Dendritic cell treated with granulocyte-macrophage colony-stimulating factor and Interleukin-4, amounts not matched to agents 40 ng/mL and 50 ng/mL, for 4 days (primary cell): Measurements from ENCODE around the gene RNF113B.

Experiments
- H3K27ac Mint-ChIP-seq: one replicate; pipeline ENCODE4 v1.8.0; 2022; ENCODE audit warnings: mild to moderate bottlenecking, mixed read lengths
- H3K27me3 Mint-ChIP-seq: one replicate; pipeline ENCODE4 v1.8.0; 2022; ENCODE audit warnings: mild to moderate bottlenecking, mixed read lengths
- H3K36me3 Mint-ChIP-seq: one replicate; pipeline ENCODE4 v1.8.0; 2022; ENCODE audit warnings: low read depth, mixed read lengths
- H3K4me1 Mint-ChIP-seq: one replicate; pipeline ENCODE4 v1.8.0; 2022; ENCODE audit warnings: low read depth, mixed read lengths
- H3K4me3 Mint-ChIP-seq: one replicate; pipeline ENCODE4 v1.8.0; 2022; ENCODE audit warnings: mild to moderate bottlenecking, moderate library complexity, mixed read lengths
- H3K9me3 Mint-ChIP-seq: one replicate; pipeline ENCODE4 v1.8.0; 2022; ENCODE audit warnings: mixed read lengths
- intact Hi-C: fragments of 100-400 bp; cut with micrococcal nuclease; formaldehyde crosslinking; loops from one replicate; pipeline ENCODE4 v1.15.0; 2022

Gene RNF113B

DNA sequence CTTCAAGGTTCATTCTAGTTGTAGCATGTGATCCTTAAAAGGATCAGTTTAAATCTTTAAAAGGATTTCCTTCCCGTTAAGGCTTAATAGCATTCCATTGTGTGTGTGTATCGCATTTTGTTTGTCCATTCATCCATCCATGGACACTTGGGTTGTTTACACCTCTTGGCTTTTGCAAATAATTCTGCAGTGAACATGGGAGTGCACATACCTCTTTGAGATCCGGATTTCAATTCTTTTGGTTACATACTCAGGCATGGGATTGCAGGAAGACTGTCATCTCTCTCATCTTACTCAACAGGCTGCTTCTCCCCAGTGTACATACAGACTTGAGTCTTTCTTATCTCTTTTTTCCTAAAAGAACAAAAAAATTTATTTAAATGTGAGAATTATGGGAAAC is 1.2 kb downstream of the RNF113B start:
- no peak overlapping the region for H3K27ac Mint-ChIP-seq

DNA sequence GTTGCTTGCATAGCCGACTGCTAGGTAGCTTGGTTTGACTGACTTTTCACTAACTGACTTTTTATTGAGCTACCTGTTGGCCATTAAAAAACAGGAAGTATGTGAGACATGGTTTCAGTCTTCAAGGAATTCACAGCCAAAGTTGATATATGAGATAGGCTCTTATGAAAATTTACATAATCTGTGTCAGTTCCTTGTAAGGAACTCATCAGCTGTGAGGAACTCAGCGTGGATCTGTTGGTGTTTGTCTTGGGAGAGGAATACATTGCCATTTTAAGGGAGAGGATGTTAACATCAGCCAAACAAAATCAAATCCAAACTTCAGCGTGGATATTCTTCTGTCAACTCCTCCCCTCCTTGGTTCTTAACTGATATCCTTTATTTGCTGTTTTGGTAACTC is 2.0 kb downstream of the RNF113B start:
- H3K9me3 Mint-ChIP-seq = no peaks in the 10 kb centered on the region

More for the DNA sequence above, 1.2 kb downstream of the RNF113B start:
- H3K9me3 Mint-ChIP-seq = no peaks in the 10 kb centered on the region
- no peaks in the 10 kb centered on the region for H3K27me3 Mint-ChIP-seq
- intact Hi-C loops = no loop called here
- no peak overlapping the region for H3K4me3 Mint-ChIP-seq
- H3K36me3 Mint-ChIP-seq = no peaks in the 10 kb centered on the region
- peaks cover 5% of the 10 kb centered on the region for H3K4me1 Mint-ChIP-seq

DNA sequence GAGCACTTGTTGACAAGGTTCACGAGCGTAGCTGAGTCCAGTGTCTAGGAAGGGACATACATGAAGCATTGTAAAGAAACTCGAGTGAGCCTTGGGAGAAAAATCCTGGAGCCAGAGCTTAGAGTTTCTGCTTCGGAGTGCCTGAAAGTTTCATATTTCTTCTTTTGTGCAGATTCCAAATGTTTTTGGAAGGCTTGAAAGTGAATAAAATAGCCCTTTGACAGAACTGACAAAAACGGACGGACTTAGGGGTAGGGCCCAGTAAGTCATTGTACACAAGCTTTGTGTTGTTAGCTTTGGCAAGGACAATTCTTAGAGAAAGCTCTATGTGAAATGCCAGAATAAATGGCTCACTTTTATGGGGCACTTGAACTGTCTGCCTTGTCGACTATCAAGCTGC is 2.8 kb downstream of the RNF113B start:
- H3K9me3 Mint-ChIP-seq = no peaks in the 10 kb centered on the region
- intact Hi-C loops = no loop called here
- H3K4me3 Mint-ChIP-seq = no peak overlapping the region
- no peak overlapping the region for H3K27ac Mint-ChIP-seq
- H3K36me3 Mint-ChIP-seq = no peaks in the 10 kb centered on the region
- peaks cover 5% of the 10 kb centered on the region for H3K4me1 Mint-ChIP-seq
- H3K27me3 Mint-ChIP-seq = no peaks in the 10 kb centered on the region

More for the DNA sequence above, 2.0 kb downstream of the RNF113B start:
- Mint-ChIP-seq H3K4me1 (peaks cover 5% of the 10 kb centered on the region), H3K27me3 (no peaks in the 10 kb centered on the region), H3K27ac (no peak overlapping the region), H3K36me3 (no peaks in the 10 kb centered on the region), H3K4me3 (no peak overlapping the region)
- intact Hi-C loops = no loop called here

DNA sequence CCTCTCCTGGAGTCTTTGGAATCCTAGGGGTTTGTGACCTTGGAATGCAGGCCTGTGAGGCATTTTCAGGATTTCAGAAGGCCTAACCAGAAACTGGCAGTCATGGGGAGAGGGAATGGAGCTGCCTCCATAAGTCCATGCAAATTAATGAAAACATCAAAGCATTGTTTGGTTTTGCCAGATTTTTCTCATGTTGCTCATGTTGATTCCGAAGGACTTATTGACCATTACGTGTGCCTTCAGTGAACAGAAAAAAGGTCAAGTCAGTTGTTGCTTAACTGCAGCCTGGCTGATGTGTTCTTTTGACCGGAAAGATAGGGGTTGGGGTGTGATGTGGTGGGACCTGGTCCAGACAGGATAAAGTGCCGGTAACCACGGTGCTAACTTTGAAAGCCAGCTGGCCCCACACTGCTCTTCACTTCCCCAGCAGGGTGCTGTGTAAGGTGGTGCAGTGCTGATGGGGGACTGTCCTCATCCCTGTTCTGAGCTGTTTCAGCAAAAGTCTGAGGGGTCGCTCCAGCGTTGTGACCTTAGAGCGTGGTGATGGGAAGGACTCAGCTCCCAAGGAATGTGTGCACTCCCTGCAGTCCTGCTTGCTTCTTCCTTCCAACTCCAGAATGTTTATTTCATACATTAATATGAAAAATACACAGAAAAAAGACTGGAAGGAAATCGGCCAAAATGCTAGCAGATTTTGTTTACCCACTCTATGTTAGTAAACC is 3.5 kb downstream of the RNF113B start:
- intact Hi-C loops = no loop called here
- no peak overlapping the region for H3K27ac Mint-ChIP-seq
- H3K9me3 Mint-ChIP-seq = no peaks in the 10 kb centered on the region
- no peaks in the 10 kb centered on the region for H3K36me3 Mint-ChIP-seq
- H3K4me3 Mint-ChIP-seq = no peak overlapping the region
- peaks cover 1% of the 10 kb centered on the region for H3K27me3 Mint-ChIP-seq
- H3K4me1 Mint-ChIP-seq = peaks cover 5% of the 10 kb centered on the region

DNA sequence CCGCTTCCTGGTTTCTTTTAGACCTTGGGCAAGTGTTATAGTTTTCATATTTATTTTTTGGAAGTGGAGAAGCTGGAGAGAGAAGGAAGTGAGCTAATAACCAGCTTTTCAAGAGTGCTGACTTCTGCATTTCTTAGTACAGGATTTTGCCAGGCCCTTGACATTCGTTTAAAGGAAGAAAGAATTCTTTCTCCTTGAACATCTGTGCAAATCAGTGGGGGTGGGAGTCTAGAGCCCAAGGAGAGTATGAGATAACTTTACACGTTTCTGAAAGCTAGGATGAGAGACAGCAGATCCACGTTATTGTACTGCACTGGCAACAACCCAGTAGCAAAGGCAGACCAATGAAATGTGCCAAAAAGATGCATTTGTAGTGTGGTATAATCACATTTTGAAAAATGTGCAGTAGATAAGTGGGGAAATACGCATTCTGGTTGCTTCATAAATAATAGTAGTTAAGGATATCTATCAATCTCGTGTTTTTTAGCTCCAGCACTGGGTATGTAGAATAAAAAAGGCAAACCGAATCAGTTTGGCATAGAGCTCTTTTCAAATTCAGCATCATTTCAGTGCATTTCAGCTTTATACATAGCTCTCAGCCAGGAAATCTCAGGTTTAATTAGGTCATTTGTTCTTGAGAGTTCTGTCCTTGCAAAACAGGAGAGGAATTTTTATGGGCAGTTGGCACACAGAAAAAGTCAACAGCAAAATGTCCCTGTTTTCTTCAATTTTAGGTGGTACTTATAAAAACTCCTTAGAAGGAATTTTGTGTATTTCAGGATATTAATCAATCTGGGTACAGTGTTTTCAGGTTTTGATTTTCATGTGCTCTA is 4.3 kb downstream of the RNF113B start:
- Mint-ChIP-seq H3K4me3 (no peak overlapping the region), H3K36me3 (no peaks in the 10 kb centered on the region), H3K4me1 (peaks cover 5% of the 10 kb centered on the region), H3K27ac (no peak overlapping the region), H3K27me3 (peaks cover 3% of the 10 kb centered on the region), H3K9me3 (no peaks in the 10 kb centered on the region)
- intact Hi-C loops = no loop called here

DNA sequence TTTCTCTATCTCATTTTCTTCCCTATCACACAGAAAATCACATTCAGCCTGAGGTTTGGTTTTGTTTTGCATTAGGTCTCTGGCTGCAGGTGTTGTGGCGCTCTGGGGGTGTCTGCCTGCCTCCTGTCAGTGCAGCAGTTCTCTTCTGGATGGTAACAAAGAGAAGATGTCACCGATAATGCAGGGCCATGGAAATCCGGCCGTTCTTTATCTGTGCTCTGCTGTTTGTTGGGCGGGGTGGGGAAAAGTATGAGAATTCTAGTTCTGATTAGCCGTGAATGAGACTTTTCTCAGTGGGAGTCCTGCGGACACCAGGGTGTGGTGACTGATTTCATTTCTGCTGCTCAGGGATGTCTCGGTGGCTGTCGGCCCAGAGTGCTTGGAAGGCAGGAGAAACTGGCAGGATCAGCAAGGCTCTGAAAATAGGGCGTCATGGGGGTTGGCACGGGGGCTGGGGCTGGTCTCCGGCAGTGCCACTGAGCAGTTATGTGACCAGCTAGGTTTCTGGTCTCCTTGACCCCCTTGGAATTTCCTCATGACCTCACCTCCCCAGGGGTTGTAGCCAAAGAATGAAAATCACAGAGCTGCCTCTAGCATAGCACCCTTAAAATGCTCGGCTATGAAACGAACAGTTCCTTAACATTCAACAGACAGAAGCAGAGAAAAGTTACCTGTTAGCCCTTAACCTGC is 5.0 kb downstream of the RNF113B start:
- Mint-ChIP-seq H3K4me1 (peaks cover 5% of the 10 kb centered on the region), H3K9me3 (no peaks in the 10 kb centered on the region), H3K4me3 (no peak overlapping the region), H3K27ac (no peak overlapping the region), H3K36me3 (no peaks in the 10 kb centered on the region), H3K27me3 (peaks cover 3% of the 10 kb centered on the region)
- intact Hi-C loops = no loop called here

DNA sequence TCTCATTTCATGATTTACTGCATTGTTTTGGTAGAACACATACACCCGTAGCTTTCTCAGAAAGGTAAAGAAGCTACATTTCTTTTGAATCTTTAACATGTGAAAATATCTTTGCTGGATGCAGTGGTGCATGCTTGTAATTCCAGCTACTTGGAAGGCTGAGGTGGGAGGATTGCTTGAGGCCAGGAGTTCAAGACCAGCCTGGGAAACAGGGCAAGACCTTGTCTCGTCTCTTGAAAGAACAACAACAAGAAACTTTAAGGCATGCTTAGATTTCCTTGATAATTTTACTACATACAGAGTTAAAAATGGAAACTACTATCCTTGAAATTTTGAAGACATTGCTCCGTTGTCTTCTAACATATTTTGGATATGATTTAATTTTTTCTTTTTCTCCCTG is 7.7 kb downstream of the RNF113B start:
- Mint-ChIP-seq H3K27me3 (peaks cover 3% of the 10 kb centered on the region), H3K36me3 (no peaks in the 10 kb centered on the region), H3K4me1 (peaks cover 5% of the 10 kb centered on the region), H3K4me3 (no peak overlapping the region), H3K27ac (no peak overlapping the region), H3K9me3 (no peaks in the 10 kb centered on the region)
- intact Hi-C loops = no loop called here

DNA sequence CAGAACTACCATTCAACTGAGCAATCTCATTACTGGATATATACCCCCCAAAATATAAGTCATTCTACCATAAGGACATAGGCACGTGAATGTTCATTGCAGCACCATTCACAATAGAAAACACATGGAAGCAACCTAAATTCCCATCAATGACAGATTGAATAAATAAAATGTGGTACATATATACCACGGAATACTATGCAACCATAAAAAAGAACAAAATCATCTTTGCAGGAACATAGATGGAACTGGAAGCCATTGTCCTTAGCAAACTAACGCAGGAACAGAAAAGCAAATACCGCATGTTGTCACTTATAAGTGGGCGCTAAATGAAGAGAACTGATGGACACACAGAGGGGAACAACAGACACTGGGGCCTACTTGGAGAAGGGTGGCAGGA is 14.1 kb downstream of the RNF113B start:
- intact Hi-C loops = no loop called here
- Mint-ChIP-seq H3K9me3 (no peaks in the 10 kb centered on the region), H3K4me1 (no peaks in the 10 kb centered on the region), H3K4me3 (no peak overlapping the region), H3K27ac (no peak overlapping the region), H3K27me3 (peaks cover 2% of the 10 kb centered on the region), H3K36me3 (no peaks in the 10 kb centered on the region)

DNA sequence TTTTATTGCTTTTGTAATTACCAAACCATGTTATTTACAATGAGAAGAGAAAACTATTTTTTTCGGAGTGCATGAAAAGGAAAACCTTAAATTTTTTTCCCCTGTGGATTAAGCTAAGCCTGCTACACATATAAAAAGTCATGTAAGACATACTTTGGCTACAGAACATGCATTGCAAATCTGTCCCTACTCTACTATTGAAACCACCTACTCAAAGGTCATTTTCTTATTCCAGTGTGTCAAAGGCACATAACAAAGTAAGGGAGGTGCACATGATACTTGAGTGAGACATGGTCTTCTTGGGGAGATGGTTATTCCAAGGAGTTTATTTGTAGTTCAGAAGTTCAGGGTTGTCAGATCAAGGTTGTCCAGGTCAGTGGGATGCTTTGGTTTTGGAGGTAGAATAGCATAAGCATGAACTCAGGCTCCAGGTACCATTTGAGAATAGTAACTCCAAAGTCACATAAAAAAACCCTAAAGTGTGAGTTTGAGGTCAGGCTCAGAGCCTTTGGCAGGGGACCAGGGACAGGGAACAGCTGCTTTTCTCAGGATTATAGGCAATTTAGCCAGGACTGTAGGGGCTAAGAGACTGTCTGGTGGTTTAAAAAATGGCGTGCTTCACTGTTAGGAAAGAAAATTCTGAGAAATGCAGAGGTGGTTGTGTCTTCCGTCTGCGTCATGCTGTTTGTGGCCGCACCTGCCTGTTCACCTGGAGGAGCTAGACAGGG is 18.7 kb downstream of the RNF113B start:
- H3K9me3 Mint-ChIP-seq = no peaks in the 10 kb centered on the region
- peaks cover 5% of the 10 kb centered on the region for H3K27me3 Mint-ChIP-seq
- no peaks in the 10 kb centered on the region for H3K4me1 Mint-ChIP-seq
- H3K27ac Mint-ChIP-seq = no peak overlapping the region
- H3K4me3 Mint-ChIP-seq = no peak overlapping the region
- no peaks in the 10 kb centered on the region for H3K36me3 Mint-ChIP-seq
- intact Hi-C loops = no loop called here

DNA sequence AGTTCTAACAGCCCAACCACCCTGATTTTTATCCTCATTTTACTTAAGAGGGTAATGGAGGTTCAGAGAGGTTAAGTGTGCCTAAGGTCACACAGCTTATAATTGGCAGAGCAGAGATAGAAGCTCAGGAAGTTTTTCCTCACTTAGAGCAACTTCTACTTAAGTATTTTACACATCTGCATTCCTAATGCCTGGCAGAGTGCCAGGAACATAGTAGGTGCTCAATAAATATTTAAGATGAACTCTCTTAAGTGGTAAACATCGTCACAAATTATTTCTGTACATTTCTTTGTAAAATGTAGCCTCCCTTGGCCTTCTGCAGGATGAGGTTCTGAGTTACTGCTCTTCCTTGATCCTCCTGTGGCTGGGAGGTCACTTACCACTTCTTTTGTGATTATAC is 19.5 kb downstream of the RNF113B start:
- no peak overlapping the region for H3K4me3 Mint-ChIP-seq
- H3K36me3 Mint-ChIP-seq = no peaks in the 10 kb centered on the region
- H3K27ac Mint-ChIP-seq = no peak overlapping the region
- H3K9me3 Mint-ChIP-seq = no peaks in the 10 kb centered on the region
- intact Hi-C loops = no loop called here
- H3K27me3 Mint-ChIP-seq = peaks cover 5% of the 10 kb centered on the region
- no peaks in the 10 kb centered on the region for H3K4me1 Mint-ChIP-seq

DNA sequence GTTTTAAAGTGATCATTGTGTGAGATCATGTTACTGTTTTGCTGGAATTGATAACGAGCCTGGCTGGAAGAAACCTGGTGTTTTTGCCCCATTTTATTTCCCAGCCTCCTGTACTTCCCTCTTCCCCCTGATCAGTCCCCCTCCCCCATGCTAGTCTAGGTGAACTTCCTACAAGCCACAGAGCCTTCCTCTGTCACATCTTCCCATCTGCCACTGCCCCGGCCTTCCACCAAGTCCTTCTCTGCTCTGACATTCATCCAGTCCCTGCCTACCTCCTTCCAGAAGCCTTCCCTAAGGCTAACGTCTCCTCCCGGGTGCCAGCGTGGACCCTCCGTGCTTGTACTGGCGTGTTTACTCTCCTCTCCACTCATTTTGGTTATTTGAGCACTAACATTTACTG is 19.9 kb downstream of the RNF113B start:
- no peaks in the 10 kb centered on the region for H3K36me3 Mint-ChIP-seq
- intact Hi-C loops = no loop called here
- H3K27ac Mint-ChIP-seq = no peak overlapping the region
- H3K9me3 Mint-ChIP-seq = no peaks in the 10 kb centered on the region
- H3K27me3 Mint-ChIP-seq = peaks cover 5% of the 10 kb centered on the region
- H3K4me3 Mint-ChIP-seq = no peak overlapping the region
- no peaks in the 10 kb centered on the region for H3K4me1 Mint-ChIP-seq

DNA sequence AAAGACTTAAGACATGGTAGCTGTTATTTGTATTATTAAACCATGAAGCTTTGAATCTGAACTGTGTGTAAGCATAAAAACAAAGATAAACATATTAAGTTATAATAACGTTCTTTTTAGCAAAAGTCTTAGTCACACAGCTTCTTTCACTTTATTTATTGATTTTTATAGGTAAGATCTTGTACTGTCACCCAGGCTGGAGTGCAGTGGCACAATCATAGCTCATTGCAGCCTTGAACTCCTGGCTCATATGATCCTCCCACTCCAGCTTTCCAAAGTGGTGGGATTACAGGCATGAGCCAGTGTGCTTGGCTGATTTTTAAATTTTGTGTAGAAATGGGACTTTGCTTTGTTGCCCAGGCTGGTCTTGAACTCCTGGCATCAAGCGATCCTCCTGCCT is 20.8 kb downstream of the RNF113B start:
- no peak overlapping the region for H3K4me3 Mint-ChIP-seq
- intact Hi-C loops = no loop called here
- no peak overlapping the region for H3K27ac Mint-ChIP-seq
- H3K4me1 Mint-ChIP-seq = no peaks in the 10 kb centered on the region
- H3K9me3 Mint-ChIP-seq = no peaks in the 10 kb centered on the region
- no peaks in the 10 kb centered on the region for H3K36me3 Mint-ChIP-seq
- H3K27me3 Mint-ChIP-seq = peaks cover 5% of the 10 kb centered on the region

DNA sequence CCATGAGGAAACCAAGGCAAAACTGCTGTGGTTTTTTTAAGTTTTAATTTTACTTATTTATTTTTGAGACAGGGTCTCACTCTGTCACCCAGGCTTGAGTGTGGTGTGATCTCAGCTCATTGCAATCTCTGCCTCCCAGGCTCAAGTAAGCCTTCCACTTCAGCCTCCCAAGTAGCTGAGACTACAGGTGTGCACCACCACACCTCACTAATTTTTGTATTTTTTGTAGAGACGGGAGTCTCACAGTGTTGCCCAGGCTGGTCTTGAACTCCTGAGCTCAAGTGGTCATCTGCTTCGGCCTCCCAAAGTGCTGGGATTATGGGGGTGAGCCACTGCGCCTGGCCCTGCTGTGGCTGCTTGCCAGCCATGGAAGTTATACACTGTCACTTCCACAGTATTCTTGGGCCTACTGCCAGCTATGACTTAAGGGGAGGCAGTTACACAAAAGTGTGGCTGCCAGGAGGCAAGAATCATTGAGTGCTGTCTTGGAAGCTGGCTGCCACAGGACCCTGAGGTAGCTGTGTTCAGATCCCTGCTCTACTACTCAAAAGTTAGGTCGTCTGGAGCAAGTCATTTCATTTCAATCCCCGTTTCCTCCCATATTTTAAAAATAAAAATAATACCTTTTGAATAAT is 21.5 kb downstream of the RNF113B start:
- H3K27ac Mint-ChIP-seq = no peak overlapping the region
- H3K9me3 Mint-ChIP-seq = no peaks in the 10 kb centered on the region
- intact Hi-C loops = no loop called here
- H3K4me1 Mint-ChIP-seq = no peaks in the 10 kb centered on the region
- H3K36me3 Mint-ChIP-seq = no peaks in the 10 kb centered on the region
- H3K4me3 Mint-ChIP-seq = no peak overlapping the region
- H3K27me3 Mint-ChIP-seq = peaks cover 7% of the 10 kb centered on the region
